Activated gamma-delta T cell (primary cell): ENCODE measurements around the gene NDUFA8.
A peak's percentile ranks its signal among the peaks of the same experiment; 100 is the strongest.

Experiments
- DNase-seq: peaks from one replicate; lab custom pipeline; 2025; lab: John Stamatoyannopoulos, UW
- total RNA-seq, 2 donors: gene quantifications; one replicate each; lab custom pipeline; 2026; lab: John Stamatoyannopoulos, UW

NDUFA8 gene
- 9.7 to 13.5 reads per million in 2 donors for total RNA-seq

DNA sequence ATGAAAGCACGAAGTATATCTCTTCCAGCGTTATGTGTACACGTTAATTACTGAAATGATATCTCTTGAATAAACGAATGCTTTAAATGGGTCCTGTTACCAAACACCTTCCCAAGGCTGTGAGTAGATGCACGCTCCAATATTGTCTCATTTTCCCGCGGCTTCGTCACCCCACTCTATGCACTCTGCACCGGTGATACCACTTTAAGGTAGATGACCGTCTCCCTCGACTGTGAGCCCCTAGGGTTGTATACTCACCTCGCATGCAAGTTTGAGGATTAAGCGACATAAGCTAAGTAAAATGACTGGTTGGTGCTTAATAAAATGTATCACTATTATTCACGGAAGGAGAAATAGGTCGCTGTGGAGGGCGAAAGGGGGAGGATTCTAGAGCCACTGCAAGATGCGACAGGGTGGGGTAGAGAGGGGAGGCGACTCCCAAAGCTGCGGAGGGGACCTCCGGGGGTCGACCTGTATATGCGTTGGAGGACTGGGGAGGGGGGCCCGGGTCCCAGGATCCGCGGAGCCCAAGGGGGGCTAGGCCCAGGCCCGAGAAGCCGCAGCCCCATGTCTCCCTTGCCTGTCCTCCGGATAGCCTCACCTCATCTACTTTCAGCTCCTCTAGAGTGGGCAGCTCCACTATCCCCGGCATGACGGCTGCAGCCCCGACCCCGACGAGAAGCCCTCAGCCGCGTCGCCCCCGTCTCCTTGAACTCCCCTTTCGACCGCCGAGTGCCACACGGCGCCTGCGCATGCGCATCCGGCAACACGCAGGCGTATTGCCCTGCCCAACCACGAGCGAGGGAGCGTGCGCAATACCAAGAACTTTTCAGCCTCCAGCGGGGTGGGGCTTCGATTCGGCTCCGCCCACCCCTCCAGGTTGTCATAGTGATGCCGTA lies at the start of gene NDUFA8, which contains the start of gene MORN5:
Gene NDUFA8 (minus strand): TSS at position 754 of the 899 bp plus-strand sequence. CDS start 102 bp downstream, at position 652.
Gene MORN5 (plus strand): TSS at position 883 of the 899 bp plus-strand sequence. CDS start 65 bp downstream, outside the sequence.
- DNase-seq = peak; percentile 88

DNA sequence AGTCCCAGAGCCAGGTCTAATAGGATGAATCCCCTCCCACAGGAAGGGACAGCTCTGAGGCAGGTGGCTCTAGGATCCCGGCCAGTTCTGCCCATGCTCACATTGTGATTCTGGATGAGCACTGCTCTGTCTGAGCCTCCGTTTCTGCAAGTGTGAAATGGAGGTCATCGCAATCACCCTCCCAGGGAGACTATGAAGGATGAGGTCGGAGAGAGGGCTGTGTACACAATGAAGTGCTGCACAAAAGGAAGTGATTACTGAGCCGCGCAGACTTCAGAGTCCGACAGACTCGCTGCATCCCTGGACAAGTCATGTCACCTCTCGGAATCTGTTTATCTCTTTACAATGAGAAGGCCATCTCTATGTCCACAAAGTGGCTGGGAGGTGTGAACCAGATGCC lies 47.5 kb upstream of the NDUFA8 start:
- DNase-seq = no peak

DNA sequence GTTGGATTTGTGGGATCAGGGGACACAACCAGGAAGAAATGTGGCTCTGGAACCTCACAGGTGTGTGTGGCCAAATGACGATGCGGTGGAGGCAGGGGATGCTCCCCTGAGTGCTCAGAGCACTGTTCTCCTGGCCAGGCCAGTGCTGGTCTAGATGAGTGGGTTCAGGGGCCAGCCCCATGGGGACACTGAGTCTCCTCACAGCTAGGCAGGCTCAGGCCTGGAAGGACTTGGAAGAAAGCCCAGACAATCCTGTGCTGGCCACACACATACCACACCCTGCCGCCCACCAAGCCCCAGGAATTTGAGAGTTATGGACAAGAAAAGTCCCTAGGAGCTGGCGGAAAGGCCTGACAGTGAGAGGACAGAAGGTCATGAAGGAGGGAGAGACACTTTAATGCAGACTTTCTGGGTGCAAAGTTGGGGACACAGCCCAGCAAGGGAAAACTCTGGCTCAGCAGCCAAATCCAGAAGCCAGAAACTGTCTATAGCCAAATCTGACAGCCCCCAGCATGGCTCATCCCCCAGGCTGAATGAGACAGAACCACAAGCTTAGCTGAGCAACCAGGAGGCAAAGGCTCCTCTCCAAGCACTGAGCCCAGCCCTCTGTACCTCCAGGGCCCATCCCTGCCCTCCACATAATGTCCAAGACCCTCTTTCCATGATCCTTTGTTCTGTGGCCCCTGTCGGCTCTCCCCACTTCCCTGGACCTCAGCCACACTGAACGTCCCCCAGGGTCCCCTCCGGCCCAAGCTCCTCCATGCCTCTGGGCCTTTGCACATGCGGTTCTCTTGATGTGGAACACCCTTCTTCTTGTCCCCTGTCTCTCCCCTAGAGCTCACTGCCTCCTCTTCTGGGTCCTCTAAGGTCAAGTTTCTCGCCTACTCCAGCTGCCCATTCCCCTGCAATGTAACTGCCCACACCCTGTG lies 46.8 kb upstream of the NDUFA8 start:
- DNase-seq = no peak

DNA sequence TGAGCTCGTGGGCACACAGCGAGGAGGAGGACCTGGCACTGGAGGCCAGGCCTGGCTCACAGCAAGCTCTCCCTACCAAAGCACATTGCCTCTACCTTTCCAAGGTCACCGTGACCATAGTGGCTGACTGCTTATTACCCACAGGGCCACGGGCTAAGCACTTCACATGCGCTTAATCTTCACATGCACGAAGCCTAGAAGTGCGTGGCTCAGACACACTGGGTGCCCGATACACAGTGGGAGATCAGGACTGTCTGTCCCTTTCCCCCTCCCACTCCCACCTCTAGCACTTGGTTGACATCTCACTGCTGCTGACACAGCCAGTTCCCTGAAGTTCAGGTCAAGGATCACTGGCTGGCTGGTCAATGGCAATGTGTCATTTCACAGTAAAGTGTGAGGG lies 45.6 kb upstream of the NDUFA8 start:
- DNase-seq = no peak

DNA sequence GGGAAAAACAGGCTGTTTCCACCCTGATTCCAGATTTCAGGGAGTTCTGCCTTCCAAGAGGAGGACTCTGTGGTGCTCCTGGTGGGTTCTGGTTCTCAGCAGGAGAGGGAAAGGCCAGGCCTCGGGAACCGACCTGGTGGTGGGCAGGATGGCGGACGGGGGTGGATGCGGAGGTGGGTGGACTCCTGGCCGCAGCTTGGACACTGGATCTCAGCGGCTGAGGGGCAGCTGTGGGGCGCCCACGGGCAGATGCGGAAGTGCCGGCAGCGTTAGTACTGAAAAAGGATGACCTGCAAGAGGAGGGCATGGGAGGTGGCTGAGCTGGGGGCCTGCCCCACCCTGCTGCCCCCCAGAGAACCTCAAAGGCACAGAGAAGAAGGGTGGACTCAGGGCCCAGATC lies 44.9 kb upstream of the NDUFA8 start:
- DNase-seq = no peak

DNA sequence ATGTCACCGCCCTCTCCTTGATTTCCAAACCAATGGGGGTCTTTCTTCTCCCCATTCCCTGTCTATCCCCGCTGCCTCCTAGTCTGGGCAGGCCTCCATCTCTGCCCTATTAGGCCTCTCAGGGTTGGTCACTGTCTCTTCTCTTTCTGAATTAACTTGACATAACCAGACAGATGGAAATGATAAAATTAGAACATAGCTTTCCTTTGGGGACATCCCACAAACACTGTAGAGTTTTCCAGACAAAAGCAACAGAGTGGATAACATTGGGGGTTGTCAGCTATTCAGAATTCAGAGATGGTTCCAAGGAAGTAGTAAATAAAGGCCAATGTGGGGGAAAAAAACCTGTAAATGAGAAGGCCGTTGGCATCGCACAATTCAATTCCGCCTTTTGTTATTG lies 44.5 kb upstream of the NDUFA8 start:
- no peak for DNase-seq

DNA sequence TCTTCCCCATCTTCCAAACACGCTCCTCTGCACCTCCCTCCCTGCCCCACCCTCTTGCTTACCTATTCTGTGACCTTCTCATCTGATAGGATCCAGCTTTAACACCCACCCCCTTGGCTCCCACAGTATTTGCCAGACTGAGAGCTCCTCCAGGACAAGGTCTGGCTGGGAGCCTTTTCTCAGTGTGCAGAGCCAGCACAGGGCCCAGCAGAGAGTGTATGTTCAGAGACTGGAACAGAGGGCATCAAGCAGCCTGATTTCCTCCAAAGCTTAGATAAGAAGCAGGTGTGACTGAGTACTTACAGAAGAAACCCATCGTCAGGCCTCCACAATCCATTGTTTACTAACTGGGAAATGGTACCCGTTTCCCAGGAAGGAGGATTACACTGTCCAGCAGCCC lies 42.5 kb upstream of the NDUFA8 start:
- no peak for DNase-seq

DNA sequence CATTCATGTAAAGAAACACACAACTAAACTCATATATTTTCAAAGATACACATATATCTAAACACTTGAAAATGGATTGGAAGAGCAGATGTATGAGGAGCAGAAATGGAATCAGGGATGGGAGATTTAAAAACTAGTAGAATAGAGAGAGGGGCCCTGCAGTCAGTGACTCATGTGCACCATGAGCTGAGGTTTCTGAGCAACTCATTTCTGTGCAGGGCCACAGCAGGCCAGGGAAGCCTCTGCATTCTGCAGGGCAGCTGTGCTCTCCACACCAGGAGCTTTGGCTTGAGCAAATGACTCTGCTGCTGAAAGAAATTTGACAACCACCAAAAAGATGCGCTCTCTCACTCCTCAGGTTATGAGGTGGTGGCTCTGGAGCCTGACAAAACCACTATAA lies 42.1 kb upstream of the NDUFA8 start:
- no peak for DNase-seq

DNA sequence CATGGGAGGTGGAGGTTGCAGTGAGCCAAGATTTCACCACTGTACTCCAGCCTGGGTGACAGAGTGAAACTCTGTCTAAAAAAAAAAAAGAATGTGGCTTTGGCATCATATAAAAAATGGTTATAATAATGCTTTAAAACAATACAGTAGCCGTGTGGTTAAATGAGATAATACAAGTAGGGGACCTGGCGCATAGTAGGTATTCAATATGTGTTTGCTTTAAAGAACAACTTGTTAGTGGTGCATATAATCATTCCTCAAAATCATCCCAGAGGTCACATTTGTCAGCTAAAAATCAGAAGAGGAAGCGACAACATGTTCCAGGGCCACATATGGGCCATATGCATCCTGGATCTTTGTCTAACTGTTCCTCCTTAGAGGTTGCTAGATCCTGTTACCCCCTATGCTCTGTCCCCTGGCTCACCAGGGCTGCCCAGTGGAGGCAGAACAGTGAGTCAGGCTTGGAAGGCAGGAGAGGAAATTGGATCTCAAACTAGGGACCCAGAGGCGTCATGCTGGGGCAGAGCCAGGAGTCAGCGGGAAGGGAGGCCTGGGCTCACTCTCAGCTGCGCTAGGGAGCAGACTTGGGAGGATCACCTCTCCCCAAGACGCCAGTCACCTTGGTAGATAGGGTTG lies 41.5 kb upstream of the NDUFA8 start:
- no peak for DNase-seq

DNA sequence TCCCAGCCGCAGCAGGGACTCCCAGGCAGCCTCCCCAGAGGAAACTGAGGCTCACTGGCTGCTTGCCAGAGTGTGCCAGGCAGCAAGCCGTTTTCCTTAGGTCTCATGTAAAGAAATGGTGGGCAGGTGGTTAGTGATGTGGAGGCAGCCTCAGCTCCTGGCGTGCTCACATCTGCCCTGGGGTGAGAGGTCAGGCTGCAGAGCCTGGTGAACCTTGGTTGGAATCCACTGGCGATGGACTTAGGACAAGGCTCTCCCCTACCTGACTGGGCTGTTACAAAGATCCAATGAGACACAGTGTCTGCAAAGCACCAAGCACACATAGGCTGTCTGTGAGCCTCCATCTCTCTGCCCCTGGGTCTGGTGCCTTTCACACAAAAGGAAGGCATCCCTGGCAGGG lies 38.3 kb upstream of the NDUFA8 start:
- no peak for DNase-seq

DNA sequence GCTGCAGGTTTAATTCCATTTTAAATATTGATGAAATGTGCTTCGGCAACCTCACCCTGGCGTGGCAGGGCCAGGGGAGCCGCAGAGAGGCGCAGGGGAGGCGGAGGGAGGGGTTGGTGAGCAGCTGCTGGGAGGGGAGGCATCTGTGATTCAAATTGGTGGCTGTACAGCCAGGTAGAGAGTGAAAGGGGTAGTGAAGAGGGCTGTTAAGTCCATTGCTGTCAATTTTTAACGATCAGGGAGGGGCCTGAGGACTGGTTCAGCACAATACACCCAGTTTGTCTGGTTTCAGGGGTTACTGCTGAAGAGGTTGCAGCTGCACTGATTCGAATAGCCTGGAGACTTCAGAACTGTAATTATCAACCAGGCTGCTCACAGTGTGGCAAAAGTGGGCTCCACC lies 37.8 kb upstream of the NDUFA8 start:
- DNase-seq = no peak

DNA sequence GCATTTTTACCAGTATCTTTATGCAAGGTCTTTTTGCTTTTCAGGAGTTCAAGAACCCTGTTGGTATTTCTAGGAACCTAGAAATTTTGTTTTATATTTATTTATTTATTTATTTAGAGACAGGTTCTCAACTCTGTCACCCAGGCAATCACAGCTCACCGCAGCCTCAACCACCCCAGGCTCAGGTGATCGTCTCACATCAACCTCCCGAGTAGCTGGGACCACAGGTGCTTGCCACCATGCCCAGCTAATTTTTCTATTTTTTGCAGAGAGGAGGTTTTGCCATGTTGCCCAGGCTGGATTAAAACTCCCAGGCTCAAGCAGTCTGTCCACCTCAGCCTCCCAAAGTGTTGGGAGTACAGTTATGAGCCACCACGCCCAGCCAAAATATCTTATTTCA lies 36.3 kb upstream of the NDUFA8 start:
- no peak for DNase-seq

DNA sequence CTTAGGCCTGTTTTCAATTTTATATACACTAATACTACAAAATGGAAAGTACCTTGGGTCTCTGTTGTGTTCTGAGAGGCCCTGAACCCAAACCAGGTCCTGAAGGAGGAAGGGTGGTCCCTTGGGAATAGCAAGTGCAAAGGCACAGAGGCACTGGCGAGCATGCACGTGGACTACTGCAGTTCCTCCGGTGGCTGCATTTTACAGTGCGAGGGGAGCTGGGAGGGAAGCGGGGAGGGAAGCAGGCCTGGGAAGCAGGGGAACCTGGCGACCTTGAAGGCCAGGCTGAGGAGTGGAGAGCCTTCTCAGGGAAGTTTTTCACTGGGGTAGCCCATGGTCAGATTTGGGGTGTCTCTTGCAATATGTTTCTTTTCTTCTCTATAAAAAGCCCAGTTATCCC lies 34.1 kb upstream of the NDUFA8 start:
- DNase-seq = no peak

DNA sequence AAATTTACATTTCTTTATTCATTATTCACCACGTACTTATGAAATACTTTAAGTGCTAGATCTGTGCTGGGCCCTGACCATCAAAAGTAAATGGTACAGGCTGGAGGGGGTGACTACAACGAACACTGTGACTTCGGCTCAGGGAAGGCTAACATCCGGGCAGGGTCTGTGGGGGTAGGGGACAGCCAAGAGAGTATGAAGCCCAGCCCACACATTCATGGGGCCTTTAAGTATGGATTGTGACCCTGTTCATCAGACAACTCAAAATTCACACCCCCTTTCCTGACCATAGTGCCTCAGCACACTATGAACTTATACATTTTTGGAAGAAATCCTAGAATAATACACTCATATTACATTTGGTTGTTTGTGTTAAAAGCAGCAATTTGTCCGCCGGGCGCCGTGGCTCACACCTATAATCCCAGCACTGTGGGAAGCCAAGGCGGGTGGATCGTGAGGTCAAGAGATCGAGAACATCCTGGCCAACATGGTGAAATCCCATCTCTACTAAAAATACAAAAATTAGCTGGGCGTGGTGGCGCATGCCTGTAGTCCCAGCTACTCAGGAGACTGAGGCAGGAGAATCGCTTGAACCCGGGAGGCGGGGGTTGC lies 33.4 kb upstream of the NDUFA8 start:
- DNase-seq = no peak

DNA sequence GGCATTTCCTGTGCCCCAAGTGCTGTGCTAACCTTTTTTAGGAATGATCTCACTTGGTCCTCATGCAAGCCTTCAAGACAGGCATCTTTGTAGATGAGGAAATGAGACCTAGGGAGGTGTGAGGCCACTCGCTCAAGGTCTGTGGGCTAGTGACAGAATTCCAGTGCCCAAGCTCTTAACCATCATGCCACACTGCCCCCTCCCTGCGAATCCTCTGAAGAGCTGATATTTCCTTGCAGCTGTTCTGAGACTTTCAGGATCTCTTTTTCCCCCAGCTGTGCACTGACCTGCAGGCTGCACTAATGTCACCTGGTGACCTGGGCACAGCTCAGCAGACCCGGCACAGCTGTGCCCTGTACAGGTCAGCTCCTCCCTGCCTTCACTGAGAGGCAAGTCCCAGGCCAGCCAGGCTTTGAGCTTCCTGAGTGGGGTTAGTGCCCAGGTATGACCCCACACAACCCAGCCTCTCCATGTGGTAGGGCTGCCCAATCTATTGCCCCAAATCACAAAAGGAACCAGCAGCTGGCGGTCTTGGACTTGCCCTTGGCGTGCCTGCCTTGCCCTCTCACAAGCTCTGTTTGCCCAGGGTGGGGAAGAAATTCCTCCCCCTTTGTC lies 32.8 kb upstream of the NDUFA8 start:
- DNase-seq = no peak

DNA sequence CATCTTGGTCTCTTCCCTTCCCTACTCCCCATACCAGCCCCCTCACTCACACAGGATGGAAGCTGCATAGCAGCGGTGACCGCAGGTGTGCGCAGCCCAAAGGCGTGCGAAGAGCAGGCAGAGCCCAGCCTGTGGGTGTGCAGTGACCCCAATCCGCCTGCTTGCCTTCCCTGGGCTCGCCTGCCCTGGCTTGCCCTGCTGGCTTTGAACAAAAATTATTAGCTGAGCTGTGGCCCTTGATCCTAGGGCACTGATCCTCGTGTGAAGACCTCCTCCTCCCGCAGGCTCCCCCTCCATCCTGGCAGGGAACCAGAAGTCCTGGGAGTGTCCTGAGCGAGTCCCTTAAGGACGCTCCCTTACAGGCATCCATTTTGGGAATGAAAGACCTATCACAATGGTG lies 32.0 kb upstream of the NDUFA8 start:
- no peak for DNase-seq

DNA sequence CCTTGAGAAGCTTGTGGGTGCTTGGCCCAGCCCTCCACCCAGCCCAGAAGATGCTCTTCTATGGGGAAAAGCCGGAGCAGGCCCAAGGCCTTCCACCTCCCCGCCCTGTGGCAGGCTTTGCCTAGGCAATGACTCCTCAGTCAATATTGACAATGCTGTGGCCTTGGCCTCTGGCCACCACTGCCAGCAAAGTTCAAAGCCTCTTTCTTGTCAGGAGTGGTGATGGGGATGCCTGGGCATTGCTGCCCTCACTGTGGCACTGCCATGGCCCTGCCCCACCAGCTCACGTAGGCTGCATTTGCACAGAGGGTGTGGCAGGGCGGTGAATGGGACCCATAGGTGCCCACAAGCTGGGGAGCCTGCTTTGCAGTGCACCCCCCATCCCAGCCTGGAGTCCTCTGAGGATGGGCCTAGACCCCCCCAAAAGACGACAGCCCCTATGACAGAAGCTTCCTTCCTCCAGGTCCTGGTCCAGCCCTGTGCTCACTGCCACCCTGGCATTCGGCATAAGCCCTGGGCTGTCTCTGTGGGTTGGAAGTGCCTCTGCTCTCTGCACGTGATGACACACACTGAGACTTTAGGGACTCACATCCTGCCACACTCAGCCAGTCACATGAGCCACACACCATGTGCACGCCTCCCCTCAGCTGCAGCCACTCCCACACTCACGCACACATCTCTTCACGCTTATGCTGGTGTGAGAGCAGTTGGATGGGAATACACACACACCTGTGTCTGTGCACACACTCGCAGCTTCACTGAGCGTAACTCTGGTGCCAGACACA lies 31.2 kb upstream of the NDUFA8 start:
- no peak for DNase-seq

DNA sequence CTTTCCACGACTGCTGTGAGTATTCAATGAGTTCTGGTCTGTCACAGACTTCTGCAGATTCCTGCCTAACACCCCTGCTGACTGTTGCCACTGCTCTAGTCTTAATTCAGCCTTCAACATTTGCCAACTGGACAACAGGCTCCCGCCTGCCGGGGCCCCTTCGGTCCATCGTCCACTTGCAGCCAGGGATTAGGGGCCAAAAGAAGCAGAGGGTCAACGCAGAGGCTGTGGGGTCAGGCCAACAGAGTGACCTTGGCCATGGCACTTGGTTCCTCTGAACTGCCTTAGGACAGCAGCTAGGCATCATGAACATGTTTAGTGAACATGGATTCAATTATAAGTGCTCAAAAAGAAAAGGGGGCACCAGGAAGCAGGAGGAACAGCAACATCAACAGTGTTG lies 28.8 kb upstream of the NDUFA8 start:
- DNase-seq = no peak

DNA sequence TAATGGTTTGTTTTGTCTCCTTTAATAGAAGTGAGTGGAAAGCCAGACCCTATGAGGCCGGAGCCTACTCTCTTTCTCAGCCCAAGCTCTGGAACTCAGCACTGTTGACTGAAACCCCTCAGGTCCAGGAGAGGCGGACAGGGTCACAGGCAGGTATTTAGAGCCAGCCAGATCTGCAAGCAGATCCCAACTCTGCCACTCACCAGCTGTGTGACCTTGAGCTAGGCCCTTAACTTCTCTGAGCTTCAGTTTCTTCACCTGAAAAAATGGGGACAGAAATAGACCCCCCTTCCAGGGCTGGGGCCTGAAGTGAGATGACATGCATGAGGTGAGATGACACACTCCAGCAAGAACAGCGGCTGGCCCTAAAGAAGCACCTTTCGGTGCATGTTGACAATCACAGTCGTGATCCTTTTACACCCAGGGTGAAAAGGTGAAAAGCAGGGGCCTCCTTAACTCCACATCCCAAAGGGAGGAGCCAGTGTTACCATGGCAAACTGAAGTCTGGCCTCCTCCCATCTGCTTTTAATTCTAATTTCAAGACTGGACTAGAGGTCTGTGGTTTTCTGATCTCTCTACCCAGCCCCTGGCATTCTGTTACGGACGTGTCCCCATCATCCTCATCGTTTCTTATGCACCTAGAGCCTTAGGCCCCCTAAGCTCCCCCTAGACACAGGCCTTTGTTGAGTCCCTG lies 27.3 kb upstream of the NDUFA8 start:
- DNase-seq = no peak

DNA sequence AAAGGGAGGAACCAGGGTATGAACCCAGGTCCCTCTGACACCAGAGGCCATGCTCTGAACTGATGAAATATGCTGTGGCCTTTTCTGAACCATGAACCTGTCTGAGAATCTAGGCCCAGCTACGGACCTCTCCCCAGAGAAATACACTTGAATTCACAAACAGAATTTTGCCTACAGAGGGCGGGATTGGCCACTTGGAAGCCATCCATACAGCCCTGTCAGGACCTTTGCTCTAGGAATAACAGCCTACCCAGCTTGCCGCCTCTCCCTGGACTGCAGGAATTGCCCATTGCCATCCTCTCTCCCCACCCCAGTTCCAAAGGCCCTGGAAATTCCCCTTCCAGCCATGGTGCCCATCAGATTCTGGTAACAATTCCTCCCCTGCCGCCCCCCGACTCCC lies 26.7 kb upstream of the NDUFA8 start:
- no peak for DNase-seq
